ENCODE results near the gene PAM16. TPM values are rescaled to one million over a fixed set of nuclear protein-coding genes. Genes with fewer than 3 reads are reported as not detected.

Gene PAM16
- total RNA-seq, 1 experiment from 2014 or later, result 104 TPM

GRCh38 chr16:4390266-4391260 lies 39.4 kb upstream of the PAM16 start:
- in situ Hi-C loops (cut with HindIII; ENCODE audit: low pct_unique_long_range_greater_than_20kb, low sequenced_read_pairs), result no loop called here
- H3K4me3 ChIP-seq (ENCODE audit: low read depth in 2 of 2, low read length in 2 of 2), result no peak overlapping the region
- peaks cover 36% of the 10 kb centered on the region for H3K4me1 ChIP-seq (ENCODE audit: control insufficient read depth, insufficient read depth, low read length)
- DNase-seq (ENCODE audit: low read depth, low spot score) (no peak), ATAC-seq (no peak)
- ChIA-PET CTCF (interaction anchor here (0.6 kb wide), 1 partner anchor 31 kb away, joined by 9 read pairs; no protein-coding TSS in a partner anchor), POLR2A (no interaction called here)
- H3K27ac ChIP-seq (ENCODE audit: low read length), result no peak overlapping the region
- H3K27me3 ChIP-seq (ENCODE audit: control insufficient read depth, insufficient read depth, low read length), result no peaks in the 10 kb centered on the region
- no peaks in the 10 kb centered on the region for H3K36me3 ChIP-seq (ENCODE audit: control insufficient read depth, insufficient read depth, low read length)
- intact Hi-C loops (cut with micrococcal nuclease; ENCODE audit: unreplicated experiment), result no loop called here
- no TSS peak for BruUV-seq (replicated peaks)
- no peaks in the 10 kb centered on the region for H3K9me3 ChIP-seq (ENCODE audit: control insufficient read depth, insufficient read depth, low read depth, low read length)
- TF ChIP-seq REST (IDR thresholded peaks at IDR 0.05; ENCODE audit: insufficient read depth in 1 of 2, low read depth in 2 of 2, low read length in 1 of 2), result no peak
- no peak for TF ChIP-seq POLR2AphosphoS5 (IDR thresholded peaks at IDR 0.05; ENCODE audit: low read depth, low read length)
- no peak for TF ChIP-seq TCF7L2 (IDR thresholded peaks at IDR 0.05; ENCODE audit: low read depth, low read length)
- TF ChIP-seq SIN3A (IDR thresholded peaks at IDR 0.05; ENCODE audit: borderline replicate concordance, insufficient read depth, low read depth, low read length), result no peak
- TF ChIP-seq CTCF (IDR thresholded peaks at IDR 0.05), result no peak

- CTCF ChIA-PET, result interaction anchor here (0.7 kb wide), 1 partner anchor 296 kb away, joined by 3 read pairs; no protein-coding TSS in a partner anchor
- Histone ChIP-seq H3K4me1 (ENCODE audit: control insufficient read depth, insufficient read depth, low read length) (peaks cover 36% of the 10 kb centered on the region), H3K4me3 (ENCODE audit: low read depth in 2 of 2, low read length in 2 of 2) (no peak overlapping the region), H3K27me3 (ENCODE audit: control insufficient read depth, insufficient read depth, low read length) (no peaks in the 10 kb centered on the region), H3K27ac (ENCODE audit: low read length) (no peak overlapping the region), H3K9me3 (ENCODE audit: control insufficient read depth, insufficient read depth, low read depth, low read length) (no peaks in the 10 kb centered on the region), H3K36me3 (ENCODE audit: control insufficient read depth, insufficient read depth, low read length) (no peaks in the 10 kb centered on the region)
- no peak for TF ChIP-seq CTCF (IDR thresholded peaks at IDR 0.05)
- TF ChIP-seq TCF7L2 (IDR thresholded peaks at IDR 0.05; ENCODE audit: low read depth, low read length), result no peak
- no peak for TF ChIP-seq SIN3A (IDR thresholded peaks at IDR 0.05; ENCODE audit: borderline replicate concordance, insufficient read depth, low read depth, low read length)
- no peak for TF ChIP-seq POLR2AphosphoS5 (IDR thresholded peaks at IDR 0.05; ENCODE audit: low read depth, low read length)
- no peak for TF ChIP-seq REST (IDR thresholded peaks at IDR 0.05; ENCODE audit: insufficient read depth in 1 of 2, low read depth in 2 of 2, low read length in 1 of 2)
- POLR2A ChIA-PET, result interaction anchor here (0.5 kb wide), 1 partner anchor 21 kb away, joined by 9 read pairs; no protein-coding TSS in a partner anchor
- intact Hi-C loops (cut with micrococcal nuclease; ENCODE audit: unreplicated experiment) (no loop called here), in situ Hi-C loops (cut with HindIII; ENCODE audit: low pct_unique_long_range_greater_than_20kb, low sequenced_read_pairs) (no loop called here)
- ATAC-seq, result no peak
- DNase-seq (ENCODE audit: low read depth, low spot score), result no peak
- BruUV-seq (replicated peaks), result no TSS peak
Observed at GRCh38 chr16:4389051-4389955, 38.2 kb upstream of the PAM16 start.

All from Panc1 (cell line).